ENCODE measurements around the gene AFF3.

DNA sequence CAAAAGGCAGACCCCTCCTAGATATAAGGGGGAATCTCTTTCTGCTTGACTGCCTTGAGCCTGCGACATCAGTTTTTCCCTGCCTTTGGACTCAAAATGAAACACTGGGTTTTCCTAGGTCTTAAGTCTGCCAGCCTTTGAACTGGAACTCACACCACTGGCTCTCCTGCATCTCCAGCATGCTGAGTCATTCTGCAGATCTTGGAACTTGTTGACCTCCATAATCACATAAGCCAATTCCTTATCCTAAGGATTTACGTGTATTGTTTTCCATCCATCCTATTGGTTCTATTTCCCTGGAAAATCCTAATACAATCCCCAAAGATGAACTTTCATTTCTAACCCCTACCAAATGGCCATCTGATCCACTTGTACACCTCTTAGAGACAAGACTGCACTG lies 88.0 kb downstream of the AFF3 start:
- TF ChIP-seq, protein P1, sequence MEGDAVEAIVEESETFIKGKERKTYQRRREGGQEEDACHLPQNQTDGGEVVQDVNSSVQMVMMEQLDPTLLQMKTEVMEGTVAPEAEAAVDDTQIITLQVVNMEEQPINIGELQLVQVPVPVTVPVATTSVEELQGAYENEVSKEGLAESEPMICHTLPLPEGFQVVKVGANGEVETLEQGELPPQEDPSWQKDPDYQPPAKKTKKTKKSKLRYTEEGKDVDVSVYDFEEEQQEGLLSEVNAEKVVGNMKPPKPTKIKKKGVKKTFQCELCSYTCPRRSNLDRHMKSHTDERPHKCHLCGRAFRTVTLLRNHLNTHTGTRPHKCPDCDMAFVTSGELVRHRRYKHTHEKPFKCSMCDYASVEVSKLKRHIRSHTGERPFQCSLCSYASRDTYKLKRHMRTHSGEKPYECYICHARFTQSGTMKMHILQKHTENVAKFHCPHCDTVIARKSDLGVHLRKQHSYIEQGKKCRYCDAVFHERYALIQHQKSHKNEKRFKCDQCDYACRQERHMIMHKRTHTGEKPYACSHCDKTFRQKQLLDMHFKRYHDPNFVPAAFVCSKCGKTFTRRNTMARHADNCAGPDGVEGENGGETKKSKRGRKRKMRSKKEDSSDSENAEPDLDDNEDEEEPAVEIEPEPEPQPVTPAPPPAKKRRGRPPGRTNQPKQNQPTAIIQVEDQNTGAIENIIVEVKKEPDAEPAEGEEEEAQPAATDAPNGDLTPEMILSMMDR (IDR thresholded peaks at IDR 0.05) = no peak
- TF ChIP-seq POLR2A (IDR thresholded peaks at IDR 0.05) = no peak
